ENCODE measurements around the gene TMEM52. TPM values are rescaled to one million over a fixed set of nuclear protein-coding genes. Genes with fewer than 3 reads are reported as not detected.

Gene TMEM52
- total and polyA plus RNA-seq, 2 of the 8 experiments (the other 6 are each of a cell fraction or from before 2014, with no cell fraction given) = 14.6 to 30.2 TPM

DNA sequence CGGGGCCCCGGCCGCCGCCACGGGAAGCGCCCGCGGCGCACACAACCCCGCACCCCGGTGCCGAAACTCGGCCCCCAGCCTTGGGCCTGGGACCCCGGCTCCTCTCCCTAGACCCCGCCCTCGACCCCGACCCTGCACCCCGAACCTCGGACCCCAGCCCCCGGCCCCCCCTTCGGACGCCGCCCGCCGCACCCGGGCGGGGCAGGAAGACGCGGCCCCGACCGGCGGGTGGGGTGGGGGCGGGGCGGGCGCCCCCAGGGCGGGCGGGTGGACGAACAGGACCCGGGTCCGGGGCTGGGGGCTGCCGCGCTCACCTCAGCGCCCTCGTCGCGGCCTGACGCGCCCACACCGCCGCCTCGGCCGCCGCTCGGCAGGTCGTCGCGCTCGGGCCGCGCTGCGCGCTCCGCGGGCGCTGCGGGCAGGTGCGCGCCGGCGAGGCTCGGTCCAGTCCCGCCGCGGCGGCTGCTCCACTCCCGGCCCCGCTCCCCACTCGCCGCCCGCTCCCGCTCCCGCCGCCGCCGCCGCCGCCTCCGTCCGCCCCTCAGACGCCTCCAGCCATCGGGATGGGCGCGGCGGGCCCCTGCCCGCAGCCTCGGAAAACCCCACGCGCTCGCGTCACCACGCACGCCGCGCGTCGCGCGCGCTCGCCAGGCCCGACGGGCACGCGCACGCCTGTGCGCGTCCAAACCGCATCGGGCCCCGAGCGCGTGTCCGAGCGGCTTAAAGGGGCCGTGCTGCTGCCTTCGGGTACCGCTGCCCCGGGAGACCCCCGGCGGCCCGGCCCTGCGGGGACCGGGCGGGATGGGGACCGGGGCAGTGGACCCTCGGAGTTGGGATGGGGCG lies 28.4 kb downstream of the TMEM52 start, which contains the start of gene GNB1 (continued):
- TF ChIP-seq, protein P1, sequence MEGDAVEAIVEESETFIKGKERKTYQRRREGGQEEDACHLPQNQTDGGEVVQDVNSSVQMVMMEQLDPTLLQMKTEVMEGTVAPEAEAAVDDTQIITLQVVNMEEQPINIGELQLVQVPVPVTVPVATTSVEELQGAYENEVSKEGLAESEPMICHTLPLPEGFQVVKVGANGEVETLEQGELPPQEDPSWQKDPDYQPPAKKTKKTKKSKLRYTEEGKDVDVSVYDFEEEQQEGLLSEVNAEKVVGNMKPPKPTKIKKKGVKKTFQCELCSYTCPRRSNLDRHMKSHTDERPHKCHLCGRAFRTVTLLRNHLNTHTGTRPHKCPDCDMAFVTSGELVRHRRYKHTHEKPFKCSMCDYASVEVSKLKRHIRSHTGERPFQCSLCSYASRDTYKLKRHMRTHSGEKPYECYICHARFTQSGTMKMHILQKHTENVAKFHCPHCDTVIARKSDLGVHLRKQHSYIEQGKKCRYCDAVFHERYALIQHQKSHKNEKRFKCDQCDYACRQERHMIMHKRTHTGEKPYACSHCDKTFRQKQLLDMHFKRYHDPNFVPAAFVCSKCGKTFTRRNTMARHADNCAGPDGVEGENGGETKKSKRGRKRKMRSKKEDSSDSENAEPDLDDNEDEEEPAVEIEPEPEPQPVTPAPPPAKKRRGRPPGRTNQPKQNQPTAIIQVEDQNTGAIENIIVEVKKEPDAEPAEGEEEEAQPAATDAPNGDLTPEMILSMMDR (IDR thresholded peaks at IDR 0.05; ENCODE audit: control extremely low read depth in 1 of 3, insufficient read depth in 1 of 3, low read depth in 1 of 3, low read length in 3 of 3) = no peak
- TF ChIP-seq CEBPB (IDR thresholded peaks at IDR 0.05; ENCODE audit: low read depth, low read length) (no peak), ZNF274 (IDR thresholded peaks at IDR 0.05; ENCODE audit: borderline replicate concordance, extremely low read depth, low read length) (no peak), SIRT6 (IDR thresholded peaks at IDR 0.05; ENCODE audit: low read length) (no peak), EP300 (IDR thresholded peaks at IDR 0.05; ENCODE audit: borderline replicate concordance in 1 of 2, low read depth in 2 of 2, low read length in 2 of 2) (peak in 1 of 2 experiments; percentile 36; a peak in 1 of 3 replicates), JUN (IDR thresholded peaks at IDR 0.05; ENCODE audit: low read depth, low read length) (no peak), FOSL1 (IDR thresholded peaks at IDR 0.05; ENCODE audit: insufficient read depth, low read depth, low read length) (no peak), CTBP2 (IDR thresholded peaks at IDR 0.05; ENCODE audit: borderline replicate concordance, insufficient read depth, insufficient read length, low read length) (no peak)
- TF ChIP-seq, protein P2, sequence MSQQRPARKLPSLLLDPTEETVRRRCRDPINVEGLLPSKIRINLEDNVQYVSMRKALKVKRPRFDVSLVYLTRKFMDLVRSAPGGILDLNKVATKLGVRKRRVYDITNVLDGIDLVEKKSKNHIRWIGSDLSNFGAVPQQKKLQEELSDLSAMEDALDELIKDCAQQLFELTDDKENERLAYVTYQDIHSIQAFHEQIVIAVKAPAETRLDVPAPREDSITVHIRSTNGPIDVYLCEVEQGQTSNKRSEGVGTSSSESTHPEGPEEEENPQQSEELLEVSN (IDR thresholded peaks at IDR 0.05) = no peak
- TF ChIP-seq, protein P3, sequence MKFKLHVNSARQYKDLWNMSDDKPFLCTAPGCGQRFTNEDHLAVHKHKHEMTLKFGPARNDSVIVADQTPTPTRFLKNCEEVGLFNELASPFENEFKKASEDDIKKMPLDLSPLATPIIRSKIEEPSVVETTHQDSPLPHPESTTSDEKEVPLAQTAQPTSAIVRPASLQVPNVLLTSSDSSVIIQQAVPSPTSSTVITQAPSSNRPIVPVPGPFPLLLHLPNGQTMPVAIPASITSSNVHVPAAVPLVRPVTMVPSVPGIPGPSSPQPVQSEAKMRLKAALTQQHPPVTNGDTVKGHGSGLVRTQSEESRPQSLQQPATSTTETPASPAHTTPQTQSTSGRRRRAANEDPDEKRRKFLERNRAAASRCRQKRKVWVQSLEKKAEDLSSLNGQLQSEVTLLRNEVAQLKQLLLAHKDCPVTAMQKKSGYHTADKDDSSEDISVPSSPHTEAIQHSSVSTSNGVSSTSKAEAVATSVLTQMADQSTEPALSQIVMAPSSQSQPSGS (IDR thresholded peaks at IDR 0.05; ENCODE audit: low read length) = no peak

Measured in H1 (cell line).